Large intestine (tissue), 3 donors: ENCODE measurements around the gene NDRG3. TPM values are rescaled to one million over a fixed set of nuclear protein-coding genes. Genes with fewer than 3 reads are reported as not detected.
A peak's percentile ranks its signal among the peaks of the same experiment; 100 is the strongest.

ENCODE experiments used
- DNase-seq, 2 donors: peaks; one replicate each; pipeline versions ENCODE4 v3.0.0 to v3.0.0-alpha.2; 2013
- H3K27ac ChIP-seq: one replicate; pipeline ENCODE4 v1.5.1; 2013; ENCODE audit warnings: low read length
- H3K27me3 ChIP-seq: 2 replicates; pipeline ENCODE4 v1.6.1; 2013; ENCODE audit warnings: low read length; ENCODE audit not compliant: control insufficient read depth, insufficient read depth
- H3K36me3 ChIP-seq: 2 replicates; pipeline ENCODE4 v1.6.1; 2013; ENCODE audit warnings: low read length; ENCODE audit not compliant: control insufficient read depth, insufficient read depth
- H3K4me1 ChIP-seq: one replicate; pipeline ENCODE4 v1.6.1; 2013; ENCODE audit warnings: low read length; ENCODE audit not compliant: control insufficient read depth, insufficient read depth
- H3K4me3 ChIP-seq: one replicate; pipeline ENCODE4 v1.5.1; 2013; ENCODE audit warnings: low read length
- H3K9me3 ChIP-seq: one replicate; pipeline ENCODE4 v1.6.1; 2013; ENCODE audit warnings: mild to moderate bottlenecking, low read depth, low read length, moderate library complexity; ENCODE audit not compliant: control insufficient read depth
- WGBS: methylation state at CpG from one replicate; pipeline ENCODE4 v1.1.5; 2013; ENCODE audit warnings: low lambda C conversion rate; ENCODE audit not compliant: insufficient coverage; 5-methylcytosine and 5-hydroxymethylcytosine counted together
- polyA plus RNA-seq: library from polyadenylated mRNA; unstranded; fragments of 120-200 nt; gene quantifications from one replicate; pipeline ENCODE4 v1.2.1, GENCODE V29; 2013

The NDRG3 gene
- polyA plus RNA-seq, 1 donor, result 18.3 TPM

DNA sequence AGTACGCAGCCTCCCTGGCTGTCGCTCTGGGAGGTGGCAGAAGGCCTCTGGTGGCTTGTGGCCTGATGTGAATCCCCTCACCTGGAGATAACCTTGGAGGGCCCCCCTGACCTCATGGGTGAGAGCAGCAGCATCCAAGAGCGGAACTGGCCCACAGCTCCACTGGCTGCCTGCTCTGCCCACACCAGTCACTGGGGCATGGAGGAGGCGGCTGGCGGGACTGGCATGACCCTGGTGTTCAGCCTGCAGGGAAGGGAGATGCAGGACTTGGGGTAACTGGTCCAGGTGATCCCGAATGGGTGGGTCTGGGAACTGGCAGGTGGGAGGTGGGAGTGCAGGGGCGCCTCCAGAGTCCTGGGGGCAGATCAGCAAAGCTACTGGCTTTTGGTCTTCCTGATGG is 38.2 kb upstream of the NDRG3 start:
- Histone ChIP-seq H3K9me3 (no peaks in the 10 kb centered on the region), H3K27me3 (no peaks in the 10 kb centered on the region), H3K27ac (no peak overlapping the region), H3K36me3 (peaks cover 43% of the 10 kb centered on the region), H3K4me3 (no peak overlapping the region), H3K4me1 (no peaks in the 10 kb centered on the region)
- WGBS, result no CpG with 5 or more reads among the region's 7 CpGs
- DNase-seq, result no peak

- Histone ChIP-seq H3K9me3 (no peaks in the 10 kb centered on the region), H3K36me3 (peaks cover 18% of the 10 kb centered on the region), H3K4me1 (no peaks in the 10 kb centered on the region), H3K27me3 (no peaks in the 10 kb centered on the region), H3K27ac (no peak overlapping the region), H3K4me3 (no peak overlapping the region)
- WGBS, result no CpG with 5 or more reads among the region's 6 CpGs
- DNase-seq, result no peak
These were observed 33.8 kb upstream of the NDRG3 start for GRCh38 chr20:36779656-36780025.

DNA sequence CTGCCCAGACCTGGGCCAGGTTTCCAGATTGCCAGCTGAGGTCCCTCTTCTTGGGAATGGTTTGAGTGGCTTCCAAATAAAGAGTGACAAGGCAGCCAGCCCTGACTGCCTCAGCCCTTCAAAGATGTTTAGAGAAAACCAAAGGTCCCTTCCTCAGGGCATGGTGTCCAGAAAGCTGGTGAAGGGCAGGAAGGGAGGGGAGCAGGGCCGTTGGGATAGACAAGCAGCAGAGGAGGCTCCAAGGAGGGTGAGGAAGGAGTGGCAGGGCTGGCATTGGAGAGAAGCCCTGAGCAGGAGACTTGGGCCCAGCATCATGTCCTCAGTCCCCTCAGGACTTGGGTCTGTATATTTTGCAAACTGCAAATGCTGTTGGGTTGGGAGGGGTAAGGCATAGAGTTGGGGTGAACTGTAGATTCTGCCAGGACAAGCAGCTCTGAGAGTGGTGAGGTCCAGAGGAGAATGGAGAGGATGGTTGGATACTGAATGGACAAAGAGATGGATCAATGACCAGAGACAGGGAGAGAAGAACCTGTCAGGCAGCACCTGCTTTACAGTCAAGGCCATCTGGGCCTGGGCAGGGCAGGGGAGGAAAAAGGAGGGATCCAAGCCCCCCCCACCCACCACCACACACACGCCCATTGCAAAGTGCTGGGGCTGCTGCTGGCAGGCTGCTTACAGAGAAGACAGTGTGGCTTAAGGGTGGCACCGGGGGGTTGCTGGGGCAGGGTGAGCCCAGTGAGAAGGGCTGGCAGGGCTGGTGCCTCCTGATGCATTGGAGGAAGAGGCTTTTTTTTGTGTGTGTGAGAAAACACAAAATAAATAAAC is 33.2 kb upstream of the NDRG3 start:
- Histone ChIP-seq H3K4me3 (no peak overlapping the region), H3K36me3 (peaks cover 13% of the 10 kb centered on the region), H3K4me1 (no peaks in the 10 kb centered on the region), H3K9me3 (no peaks in the 10 kb centered on the region), H3K27me3 (no peaks in the 10 kb centered on the region), H3K27ac (no peak overlapping the region)
- WGBS, result 60% methylated on average over 1 of the region's 3 CpGs
- no peak for DNase-seq

GRCh38 chr20:36777576-36777975 is 31.7 kb upstream of the NDRG3 start:
- H3K4me1 ChIP-seq, result peaks cover 6% of the 10 kb centered on the region
- WGBS, result 100% methylated on average over 1 of the region's 3 CpGs
- DNase-seq, result no peak
- H3K27ac ChIP-seq, result no peak overlapping the region
- no peak overlapping the region for H3K4me3 ChIP-seq
- peaks cover 2% of the 10 kb centered on the region for H3K36me3 ChIP-seq
- H3K27me3 ChIP-seq, result no peaks in the 10 kb centered on the region
- no peaks in the 10 kb centered on the region for H3K9me3 ChIP-seq

DNA sequence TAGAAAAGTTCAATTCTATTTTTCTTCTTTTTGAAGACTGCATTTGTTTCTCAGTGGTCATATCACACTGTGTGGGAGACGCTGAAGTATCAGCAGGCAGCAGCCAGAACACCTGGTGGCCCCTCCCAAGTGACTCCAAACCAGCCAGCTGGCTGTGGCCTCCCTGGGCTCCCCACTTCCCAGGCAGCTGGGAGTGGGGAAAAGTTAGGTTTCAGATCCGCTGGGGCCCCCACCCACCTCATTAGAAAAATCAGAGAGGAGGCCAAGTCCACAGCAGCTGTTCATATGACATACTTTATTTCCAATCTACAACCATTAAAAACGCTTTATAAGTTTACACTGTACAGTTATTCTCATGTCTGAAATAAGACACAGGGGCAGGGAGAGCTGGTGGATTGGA is 31.3 kb upstream of the NDRG3 start:
- H3K4me1 ChIP-seq, result peaks cover 7% of the 10 kb centered on the region
- DNase-seq, result peak in 1 of 2 donors; percentile 9
- WGBS, result no CpG with 5 or more reads among the region's 3 CpGs
- no peak overlapping the region for H3K4me3 ChIP-seq
- H3K27me3 ChIP-seq, result no peaks in the 10 kb centered on the region
- H3K9me3 ChIP-seq, result no peaks in the 10 kb centered on the region
- no peak overlapping the region for H3K27ac ChIP-seq
- H3K36me3 ChIP-seq, result no peaks in the 10 kb centered on the region

GRCh38 chr20:36775826-36776225 is 29.9 kb upstream of the NDRG3 start:
- Histone ChIP-seq H3K9me3 (no peaks in the 10 kb centered on the region), H3K36me3 (no peaks in the 10 kb centered on the region), H3K4me1 (peaks cover 7% of the 10 kb centered on the region), H3K27me3 (no peaks in the 10 kb centered on the region), H3K4me3 (no peak overlapping the region), H3K27ac (no peak overlapping the region)
- DNase-seq, result no peak
- no CpG with 5 or more reads among the region's 3 CpGs for WGBS

DNA sequence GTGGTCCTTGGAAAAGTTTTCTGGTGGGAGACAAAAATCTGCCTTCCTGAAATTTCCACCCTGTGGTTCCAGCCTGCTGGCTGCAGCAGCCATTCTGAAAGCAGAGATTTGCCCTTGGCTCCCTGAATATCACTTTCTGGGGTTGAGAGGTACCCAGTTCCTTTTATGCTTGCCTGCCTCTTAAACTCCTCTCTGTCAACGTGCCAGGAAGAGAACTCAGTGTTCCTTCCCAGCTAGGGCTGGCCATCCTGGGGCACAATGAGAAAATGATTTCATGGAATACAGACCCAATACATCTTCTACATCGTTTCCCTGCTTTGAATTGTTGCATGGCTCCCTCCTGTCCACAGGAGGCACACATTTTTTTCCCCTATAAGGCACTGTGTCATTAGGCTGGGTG is 29.3 kb upstream of the NDRG3 start:
- DNase-seq, result no peak
- H3K36me3 ChIP-seq, result peaks cover under 1% of the 10 kb centered on the region
- no peak overlapping the region for H3K27ac ChIP-seq
- H3K9me3 ChIP-seq, result no peaks in the 10 kb centered on the region
- no peak overlapping the region for H3K4me3 ChIP-seq
- WGBS, result no CpG with 5 or more reads among the region's 2 CpGs
- no peaks in the 10 kb centered on the region for H3K27me3 ChIP-seq
- H3K4me1 ChIP-seq, result peaks cover 7% of the 10 kb centered on the region

GRCh38 chr20:36773597-36774390 is 27.9 kb upstream of the NDRG3 start, which contains the start of gene DSN1:
Gene DSN1 (minus strand): TSS chr20:36773763. CDS start chr20:36771458, 2,305 bp downstream.
- Histone ChIP-seq H3K4me3 (peak within 1 kb of the TSS; percentile 70), H3K27ac (peak within 1 kb of the TSS; percentile 91), H3K36me3 (peaks cover 3% of the 10 kb centered on the region), H3K27me3 (no peaks in the 10 kb centered on the region), H3K4me1 (peaks cover 7% of the 10 kb centered on the region), H3K9me3 (no peaks in the 10 kb centered on the region)
- peak; percentile 98 to 99 for DNase-seq
- WGBS, result no CpG with 5 or more reads among the region's 61 CpGs

DNA sequence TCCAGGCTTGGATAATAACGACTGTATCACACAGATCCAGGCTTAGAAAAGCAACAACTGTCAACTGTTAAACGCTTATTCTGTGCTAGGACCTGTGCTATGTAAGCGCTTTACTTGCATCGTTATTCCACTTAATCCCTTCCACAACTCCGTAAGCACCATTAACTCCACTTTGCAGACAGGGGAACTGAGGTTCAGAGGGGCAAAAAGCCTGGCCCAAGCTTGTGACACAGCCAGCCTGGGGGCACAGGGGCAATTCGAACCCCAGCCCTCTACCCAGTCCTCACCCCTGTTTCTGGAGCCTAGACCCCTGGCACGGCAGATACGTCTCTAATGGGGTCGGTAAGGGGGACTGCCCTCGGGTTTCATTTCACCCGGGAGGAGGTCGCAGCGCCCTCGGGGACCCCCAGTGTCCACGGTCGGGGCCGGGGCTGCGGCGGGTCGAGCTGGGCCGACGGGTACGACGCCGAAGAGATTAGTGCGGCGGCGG is 27.3 kb upstream of the NDRG3 start:
- H3K4me3 ChIP-seq, result peak overlapping the region; percentile 70
- no peaks in the 10 kb centered on the region for H3K9me3 ChIP-seq
- DNase-seq, result no peak
- WGBS, result no CpG with 5 or more reads among the region's 28 CpGs
- peak overlapping the region; percentile 91 for H3K27ac ChIP-seq
- H3K27me3 ChIP-seq, result no peaks in the 10 kb centered on the region
- H3K36me3 ChIP-seq, result peaks cover 3% of the 10 kb centered on the region
- peaks cover 7% of the 10 kb centered on the region for H3K4me1 ChIP-seq

DNA sequence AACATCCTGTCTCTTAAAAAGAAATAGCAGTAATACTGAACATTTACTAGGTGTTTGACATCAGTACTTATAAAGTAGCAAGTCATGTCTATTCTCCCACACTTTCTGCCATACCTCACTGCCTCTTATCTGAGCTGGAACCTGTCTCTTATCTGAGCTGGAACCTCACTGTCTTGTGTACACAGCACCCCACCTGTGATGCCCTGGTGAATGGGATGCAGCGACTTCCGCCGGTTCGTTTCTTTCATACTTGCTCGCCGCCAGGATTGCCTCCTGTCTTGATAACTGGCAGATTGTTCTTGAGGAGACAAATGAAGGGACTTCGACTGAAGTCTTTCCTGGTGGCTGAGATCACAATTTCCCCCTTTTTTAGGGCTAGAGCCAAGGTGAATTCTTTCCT is 24.8 kb upstream of the NDRG3 start:
- no CpG with 5 or more reads among the region's 7 CpGs for WGBS
- no peaks in the 10 kb centered on the region for H3K9me3 ChIP-seq
- H3K4me1 ChIP-seq, result peaks cover 7% of the 10 kb centered on the region
- no peak overlapping the region for H3K4me3 ChIP-seq
- no peak overlapping the region for H3K27ac ChIP-seq
- peaks cover 3% of the 10 kb centered on the region for H3K36me3 ChIP-seq
- H3K27me3 ChIP-seq, result no peaks in the 10 kb centered on the region
- peak in 1 of 2 donors; percentile 54 for DNase-seq
